ENCODE results near the gene PRKN.

GRCh38 chr6:162154001-162154400 is 573.6 kb downstream of the PRKN start:
- TF ChIP-seq POLR2AphosphoS5 (IDR thresholded peaks at IDR 0.05) (no peak), POLR2A (IDR thresholded peaks at IDR 0.05) (no peak)
